HG03097 (cell line): Measurements from ENCODE around the gene GPR137B.
"Not testable (repeated sequence)": the region's sequence is repeated elsewhere in the genome, so short reads cannot be mapped to it uniquely, and the experiment has no call there.

Source experiments
- ATAC-seq: cut with Tn5 transposase; IDR thresholded peaks from one replicate; pipeline ENCODE4 v1.9.1; 2021; ENCODE audit not compliant: unreplicated experiment, low FRiP score

The GPR137B gene

GRCh38 chr1:236142253-236143103 lies at the start of gene GPR137B:
Gene GPR137B, plus strand, starts transcription at chr1:236142539. Its CDS starts 84 bp downstream, at chr1:236142623.
- peak; percentile 63 for ATAC-seq

DNA sequence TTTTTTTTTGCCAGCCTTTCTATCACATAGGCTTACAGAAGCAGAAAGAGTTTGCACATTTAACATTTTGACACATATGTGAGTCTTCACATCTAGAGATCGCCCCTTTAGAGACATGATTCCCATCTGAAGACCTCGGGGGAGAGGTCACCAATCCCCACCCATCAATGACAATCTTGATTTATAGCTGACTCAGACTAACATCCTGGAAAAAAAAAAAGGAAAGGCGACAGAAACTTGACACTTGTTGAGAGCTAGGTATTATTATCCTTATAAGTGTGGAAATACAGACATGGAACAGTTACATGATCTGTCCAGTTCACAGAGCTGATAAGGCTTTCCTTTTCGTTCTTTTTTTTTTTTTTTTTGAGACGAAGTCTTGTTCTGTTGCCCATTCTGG lies 49.4 kb upstream of the GPR137B start:
- no peak for ATAC-seq

- ATAC-seq, result no peak
Observed at GRCh38 chr1:236095705-236096520, 46.4 kb upstream of the GPR137B start.

GRCh38 chr1:236096660-236097482 lies 45.5 kb upstream of the GPR137B start:
- not testable (repeated sequence) for ATAC-seq

- ATAC-seq, result no peak
Observed at GRCh38 chr1:236098267-236098666, 44.1 kb upstream of the GPR137B start.

- no peak for ATAC-seq
Observed at GRCh38 chr1:236099355-236099974, 42.9 kb upstream of the GPR137B start.

- no peak for ATAC-seq
Observed at GRCh38 chr1:236100799-236101198, 41.5 kb upstream of the GPR137B start.

DNA sequence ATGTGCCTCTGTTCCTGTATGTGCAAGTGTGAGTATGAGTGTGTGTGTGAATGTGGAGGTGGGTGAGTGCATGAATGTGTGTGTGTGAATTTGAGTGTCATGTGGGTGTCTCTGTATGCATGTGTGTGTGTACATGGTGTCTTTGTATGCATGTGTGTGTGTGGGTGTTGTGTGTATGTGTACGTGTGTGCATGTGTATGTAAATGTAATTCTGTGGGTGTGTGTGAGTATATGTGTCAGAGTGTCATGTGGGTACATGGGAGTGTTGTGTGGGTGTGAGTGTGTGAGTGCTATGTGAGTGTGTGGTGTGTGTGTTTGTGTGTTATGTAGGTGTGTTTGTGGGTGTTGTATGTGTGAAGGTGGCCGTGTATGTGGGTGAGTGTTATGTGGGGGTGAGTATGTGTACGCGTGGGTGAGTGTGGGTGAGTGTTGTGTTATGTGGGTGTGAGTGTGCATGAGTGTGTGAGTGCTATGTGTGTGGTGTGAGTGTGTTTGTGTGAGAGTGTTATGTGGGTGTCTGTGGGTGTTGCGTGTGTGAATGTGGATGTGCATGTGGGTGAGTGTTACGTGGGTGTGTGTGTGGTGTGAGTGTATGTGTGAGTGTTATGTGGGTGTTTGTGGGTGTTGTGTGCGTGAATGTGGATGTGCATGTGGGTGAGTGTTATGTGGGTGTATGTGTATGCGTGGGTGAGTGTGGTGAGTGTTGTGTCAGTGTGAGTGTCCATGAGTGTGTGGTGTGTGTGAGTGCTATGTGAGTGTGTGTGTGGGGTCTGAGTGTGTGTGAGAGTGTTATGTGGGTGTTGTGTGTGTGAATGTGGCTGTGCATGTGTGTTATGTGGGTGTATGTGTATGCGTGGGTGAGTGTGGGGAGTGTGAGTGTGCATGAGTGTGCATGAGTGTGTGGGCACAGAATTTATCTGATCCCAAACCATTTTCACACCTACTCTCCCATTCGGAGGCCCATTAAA lies 40.8 kb upstream of the GPR137B start:
- ATAC-seq, result no peak

- no peak for ATAC-seq
Observed at GRCh38 chr1:236102611-236103010, 39.7 kb upstream of the GPR137B start.

DNA sequence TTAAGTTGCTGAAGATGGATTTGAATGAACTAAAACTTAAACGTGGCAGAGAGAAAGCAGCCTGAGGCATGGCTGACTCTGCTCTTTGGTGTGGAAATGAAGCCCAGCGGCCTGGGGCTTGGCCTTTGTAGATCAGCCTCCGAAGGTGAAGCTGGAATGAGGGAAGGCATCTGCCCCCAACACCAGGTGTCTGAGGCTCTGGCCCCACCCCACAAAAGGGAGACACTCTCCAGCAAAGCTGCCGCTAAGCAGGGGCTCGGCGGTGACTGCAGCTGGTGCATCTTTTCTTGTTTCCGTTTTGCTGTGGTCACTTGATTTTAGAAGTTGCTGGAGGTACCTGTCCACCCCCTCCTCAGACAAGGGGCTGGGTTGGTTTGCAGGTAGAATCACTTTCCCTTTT lies 39.3 kb upstream of the GPR137B start:
- ATAC-seq, result no peak

- no peak for ATAC-seq
Observed at GRCh38 chr1:236103646-236104218, 38.6 kb upstream of the GPR137B start.

GRCh38 chr1:236107121-236107907 lies 35.0 kb upstream of the GPR137B start:
- ATAC-seq, result no peak

- ATAC-seq, result no peak
Observed at GRCh38 chr1:236108027-236108648, 34.2 kb upstream of the GPR137B start.

DNA sequence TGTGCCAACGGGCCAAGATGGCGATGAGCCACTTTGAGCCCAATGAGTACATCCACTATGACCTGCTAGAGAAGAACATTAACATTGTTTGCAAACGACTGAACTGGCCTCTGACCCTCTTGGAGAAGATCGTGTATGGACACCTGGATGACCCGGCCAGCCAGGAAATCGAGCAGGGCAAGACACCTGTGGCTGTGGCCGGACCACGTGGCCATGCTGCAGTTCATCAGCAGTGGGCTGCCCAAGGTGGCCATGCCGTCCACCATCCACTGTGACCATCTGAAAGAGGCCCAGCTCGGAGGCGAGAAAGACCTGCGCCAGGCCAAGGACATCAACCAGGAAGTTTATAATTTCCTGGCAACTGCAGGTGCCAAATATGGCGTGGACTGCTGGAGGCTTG lies 32.2 kb upstream of the GPR137B start:
- no peak for ATAC-seq

GRCh38 chr1:236111527-236112331 lies 30.6 kb upstream of the GPR137B start:
- no peak for ATAC-seq

GRCh38 chr1:236112332-236112627 lies 30.1 kb upstream of the GPR137B start:
- no peak for ATAC-seq
